IMR-90 (cell line): ENCODE data around the gene ELFN2. TPM values are rescaled to one million over a fixed set of nuclear protein-coding genes. Genes with fewer than 3 reads are reported as not detected.

ENCODE experiments used
- ATAC-seq: fragments of 200-7000 bp; cut with Tn5 transposase; 2 replicates; pipeline ENCODE4 v1.9.1; 2020; ENCODE audit warnings: low read depth, mild to moderate bottlenecking, moderate library complexity
- BruUV-seq: library from RNA; stranded (reverse); fragments of 400-500 nt; replicated peaks from 2 replicates; lab custom pipeline; 2021; lab: Mats Ljungman, UMichigan
- CTCF ChIA-PET: fragments of 300-600 bp; formaldehyde crosslinking; extraction: SDS; loops from one replicate; lab custom pipeline; 2021; ENCODE audit warnings: antibody characterized with exemption; lab: Yijun Ruan, JAX
- POLR2A ChIA-PET: fragments of 300-600 bp; sonication (Branson Sonifier 250); formaldehyde crosslinking; loops from one replicate; lab custom pipeline; 2022; ENCODE audit warnings: antibody characterized with exemption; ENCODE audit not compliant: unreplicated experiment; lab: Charles Lee
- DNase-seq: peaks from one replicate; pipeline ENCODE4 v3.0.0; 2013
- H2AFZ ChIP-seq: replicated peaks from 2 replicates; pipeline ENCODE3; 2013; ENCODE audit warnings: low read length, mild to moderate bottlenecking; ENCODE audit not compliant: poor library complexity
- H2AK5ac ChIP-seq: 2 replicates; pipeline ENCODE4 v1.6.1; 2013; ENCODE audit warnings: low read depth, low read length, inconsistent platforms
- H2AK9ac ChIP-seq: replicated peaks from 2 replicates; pipeline ENCODE3; 2013; ENCODE audit warnings: mild to moderate bottlenecking, low read depth, low read length, moderate library complexity; ENCODE audit not compliant: poor library complexity
- H2BK120ac ChIP-seq: 2 replicates; pipeline ENCODE4 v1.6.1; 2013; ENCODE audit warnings: low read depth, low read length, inconsistent platforms
- H2BK15ac ChIP-seq: 3 replicates; pipeline ENCODE4 v1.6.1; 2013; ENCODE audit warnings: low read depth, low read length, inconsistent platforms
- H2BK20ac ChIP-seq: 2 replicates; pipeline ENCODE4 v1.6.1; 2013; ENCODE audit warnings: low read depth, mild to moderate bottlenecking, inconsistent platforms, low read length, moderate library complexity
- H2BK5ac ChIP-seq: 2 replicates; pipeline ENCODE4 v1.6.1; 2013; ENCODE audit warnings: mild to moderate bottlenecking, low read depth, low read length, inconsistent platforms; ENCODE audit not compliant: poor library complexity, severe bottlenecking
- H3K14ac ChIP-seq: replicated peaks from 2 replicates; pipeline ENCODE4 v1.6.1; 2013; ENCODE audit warnings: low read depth, low read length, inconsistent platforms
- H3K18ac ChIP-seq: 2 replicates; pipeline ENCODE4 v1.6.1; 2013; ENCODE audit warnings: low read depth, low read length, control low read depth
- H3K23ac ChIP-seq: 2 replicates; pipeline ENCODE4 v1.6.1; 2013; ENCODE audit warnings: low read depth, low read length, inconsistent platforms
- H3K27ac ChIP-seq: 2 replicates; pipeline ENCODE4 v1.5.1; 2013; ENCODE audit warnings: mild to moderate bottlenecking, control low read depth, low read length; ENCODE audit not compliant: insufficient read depth
- H3K27me3 ChIP-seq: 2 replicates; pipeline ENCODE4 v1.6.1; 2013; ENCODE audit warnings: low read length; ENCODE audit not compliant: control insufficient read depth, insufficient read depth
- H3K36me3 ChIP-seq: 2 replicates; pipeline ENCODE4 v1.6.1; 2013; ENCODE audit warnings: low read length, mixed read lengths; ENCODE audit not compliant: control insufficient read depth, insufficient read depth
- H3K4ac ChIP-seq: 2 replicates; pipeline ENCODE4 v1.6.1; 2013; ENCODE audit warnings: low read depth, low read length, inconsistent platforms
- H3K4me1 ChIP-seq: 2 replicates; pipeline ENCODE4 v1.6.1; 2013; ENCODE audit warnings: low read length, mixed read lengths; ENCODE audit not compliant: control insufficient read depth, insufficient read depth
- H3K4me2 ChIP-seq: 2 replicates; pipeline ENCODE4 v1.6.1; 2013; ENCODE audit warnings: low read depth, mild to moderate bottlenecking, control low read depth, low read length, moderate library complexity
- H3K4me3 ChIP-seq: 2 replicates; pipeline ENCODE4 v1.5.1; 2013; ENCODE audit warnings: low read depth, mild to moderate bottlenecking, control low read depth, low read length, moderate library complexity; ENCODE audit not compliant: insufficient read depth
- H3K56ac ChIP-seq: 2 replicates; pipeline ENCODE4 v1.6.1; 2013; ENCODE audit warnings: low read length, inconsistent platforms; ENCODE audit not compliant: insufficient read depth; ENCODE audit errors: extremely low read depth
- H3K79me1 ChIP-seq, 2 experiments: 2 replicates each; pipeline ENCODE4 v1.6.1; 2013; ENCODE audit warnings: low read length in 2 of 2, inconsistent platforms in 1 of 2, low read depth in 1 of 2
- H3K9ac ChIP-seq: 2 replicates; pipeline ENCODE4 v1.6.1; 2013; ENCODE audit warnings: low read depth, low read length, control low read depth
- H3K9me1 ChIP-seq: 2 replicates; pipeline ENCODE4 v1.6.1; 2013; ENCODE audit warnings: low read length, inconsistent platforms; ENCODE audit not compliant: insufficient read depth
- H3K9me3 ChIP-seq: 2 replicates; pipeline ENCODE4 v1.6.1; 2013; ENCODE audit warnings: low read length; ENCODE audit not compliant: control insufficient read depth, insufficient read depth
- H4K20me1 ChIP-seq: 2 replicates; pipeline ENCODE4 v1.6.1; 2013; ENCODE audit warnings: low read length, inconsistent platforms; ENCODE audit not compliant: insufficient read depth
- H4K5ac ChIP-seq: 2 replicates; pipeline ENCODE4 v1.6.1; 2013; ENCODE audit warnings: mild to moderate bottlenecking, low read depth, low read length, control low read depth
- H4K8ac ChIP-seq, 2 experiments: 2 replicates each; pipeline ENCODE4 v1.6.1; 2013; ENCODE audit warnings: low read depth in 2 of 2, low read length in 2 of 2, control low read depth in 1 of 2, inconsistent platforms in 1 of 2
- H4K91ac ChIP-seq: 2 replicates; pipeline ENCODE4 v1.6.1; 2013; ENCODE audit warnings: low read depth, low read length, inconsistent platforms; ENCODE audit not compliant: insufficient read depth
- BHLHE40 ChIP-seq: fragments of 150-350 bp; IDR thresholded peaks from 2 replicates; pipeline ENCODE4 v1.6.1; 2016; ENCODE audit warnings: mild to moderate bottlenecking, low read depth, low read length
- CEBPB ChIP-seq: IDR thresholded peaks from 2 replicates; pipeline ENCODE4 v1.6.1; 2012; ENCODE audit warnings: low read depth, low read length, improper control_type of control experiment
- CHD1 ChIP-seq: IDR thresholded peaks from 2 replicates; pipeline ENCODE4 v1.6.1; 2012; ENCODE audit warnings: low read depth, low read length, improper control_type of control experiment
- CTCF ChIP-seq: conservative IDR thresholded peaks from 2 replicates; pipeline ENCODE4 v1.5.1; 2012; ENCODE audit warnings: mild to moderate bottlenecking, low read depth, low read length, improper control_type of control experiment
- ELK1 ChIP-seq: fragments of 150-350 bp; IDR thresholded peaks from 2 replicates; pipeline ENCODE4 v1.6.1; 2016; ENCODE audit warnings: low read depth, mild to moderate bottlenecking, low read length, moderate library complexity, borderline replicate concordance
- FOS ChIP-seq: fragments of 150-350 bp; IDR thresholded peaks from 2 replicates; pipeline ENCODE4 v1.6.1; 2016; ENCODE audit warnings: low read depth, low read length
- MAFK ChIP-seq: IDR thresholded peaks from 2 replicates; pipeline ENCODE4 v1.6.1; 2012; ENCODE audit warnings: low read depth, low read length, improper control_type of control experiment
- MAZ ChIP-seq: IDR thresholded peaks from 2 replicates; pipeline ENCODE4 v1.6.1; 2012; ENCODE audit warnings: low read depth, mild to moderate bottlenecking, low read length, improper control_type of control experiment, moderate library complexity, borderline replicate concordance
- MXI1 ChIP-seq: IDR thresholded peaks from 2 replicates; pipeline ENCODE4 v1.6.1; 2012; ENCODE audit warnings: low read depth, mild to moderate bottlenecking, low read length, moderate library complexity, borderline replicate concordance
- POLR2A ChIP-seq: IDR thresholded peaks from 2 replicates; pipeline ENCODE4 v1.6.1; 2012; ENCODE audit warnings: mild to moderate bottlenecking, low read depth, low read length
- RAD21 ChIP-seq: IDR thresholded peaks from 2 replicates; pipeline ENCODE4 v1.6.1; 2012; ENCODE audit warnings: low read length, improper control_type of control experiment
- RCOR1 ChIP-seq: IDR thresholded peaks from 2 replicates; pipeline ENCODE4 v1.6.1; 2012; ENCODE audit warnings: mild to moderate bottlenecking, low read length, improper control_type of control experiment; ENCODE audit not compliant: insufficient replicate concordance
- SMC3 ChIP-seq: fragments of 150-350 bp; IDR thresholded peaks from 2 replicates; pipeline ENCODE4 v1.6.1; 2016; ENCODE audit warnings: low read depth, mild to moderate bottlenecking, antibody characterized with exemption, low read length, moderate library complexity
- WGBS, 2 experiments: methylation state at CpG; one replicate each; pipeline versions ENCODE4 v1.1.5 to v1.1.7; 2013; ENCODE audit warnings: missing lambda C conversion rate in 2 of 2; ENCODE audit not compliant: insufficient read length in 1 of 2; ENCODE audit errors: extremely low coverage in 2 of 2; 5-methylcytosine and 5-hydroxymethylcytosine counted together
- dilution Hi-C: fragments of 300-500 bp; cut with HindIII; formaldehyde crosslinking; loops from one replicate; pipeline ENCODE4 v1.14.3; 2018; ENCODE audit warnings: low sequenced_read_pairs; ENCODE audit not compliant: unreplicated experiment
- in situ Hi-C: fragments of 300-500 bp; cut with MboI; formaldehyde crosslinking; loops from 3 replicates; pipeline ENCODE4 v1.14.3; 2019; ENCODE audit warnings: low sequenced_read_pairs, inconsistent platforms, mixed read lengths
- intact Hi-C: fragments of 100-400 bp; cut with micrococcal nuclease; formaldehyde crosslinking; loops from 2 replicates; pipeline ENCODE4 v1.10.0; 2022
- polyA plus RNA-seq, 3 experiments: library from polyadenylated mRNA; depleted of rRNA; stranded (reverse); fragments of >200 nt; gene quantifications; 2 replicates each; pipeline ENCODE4 v1.2.3, GENCODE V29; 2012; ENCODE audit warnings: low replicate concordance in 1 of 3
- total RNA-seq: library from RNA; depleted of rRNA; stranded (reverse); fragments of >200 nt; gene quantifications from 2 replicates; pipeline ENCODE4 v1.2.3, GENCODE V29; 2012
- TF ChIP-seq, protein P1 (sequence below): fragments of 150-350 bp; IDR thresholded peaks from 2 replicates; pipeline ENCODE4 v1.6.1; 2017; ENCODE audit warnings: mild to moderate bottlenecking, antibody characterized with exemption, low read length, low read depth

Gene ELFN2
- total and polyA plus RNA-seq, 2 of the 4 experiments (the other 2 are of a cell fraction) = 0.72 to 5.0 TPM

DNA sequence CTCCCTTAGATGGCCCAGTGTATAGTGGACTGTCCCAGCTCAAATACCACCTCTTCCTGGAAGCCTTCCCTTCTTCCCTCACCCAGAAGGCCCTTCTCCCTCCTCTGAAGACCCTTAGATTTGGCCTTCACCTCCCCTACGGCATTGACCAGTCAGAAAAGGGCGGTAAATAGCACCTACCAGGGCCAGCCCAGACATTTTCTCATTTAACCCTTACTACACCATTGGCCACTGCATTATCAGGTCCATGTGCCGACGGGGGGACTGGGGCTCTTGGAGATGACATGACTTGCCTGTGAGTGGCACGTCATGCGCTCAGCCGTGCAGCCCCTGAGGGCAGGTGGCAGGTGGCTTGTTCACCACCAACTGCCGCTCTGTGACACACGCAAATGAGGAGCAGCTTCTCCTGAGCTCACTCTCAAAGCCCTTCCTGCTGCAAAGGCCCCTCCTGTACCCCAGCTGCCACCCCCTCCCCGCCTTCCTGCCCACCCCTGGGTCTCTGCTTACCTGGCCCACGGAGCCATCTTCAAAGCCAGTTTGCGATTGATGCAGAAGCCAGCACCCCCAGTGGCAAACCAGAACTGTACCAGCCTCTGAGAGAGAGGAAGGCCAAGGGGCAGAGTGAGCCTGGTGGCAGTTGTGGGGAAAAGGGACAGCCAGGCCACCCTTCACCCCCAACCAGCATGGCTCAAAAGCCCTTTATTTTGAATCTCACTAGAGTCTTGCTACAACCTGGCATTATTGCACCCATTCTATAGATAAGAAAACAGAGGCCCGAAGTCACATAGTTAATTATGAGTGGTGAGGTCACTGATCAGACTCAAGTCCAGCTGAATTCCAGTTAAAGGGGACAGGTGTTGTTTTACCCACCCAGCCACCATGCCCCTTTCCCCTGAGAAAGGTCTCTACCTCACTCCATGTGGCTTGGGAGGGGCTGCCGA lies 49.4 kb upstream of the ELFN2 start:
- Histone ChIP-seq H3K18ac (no peak overlapping the region), H2BK15ac (no peak overlapping the region), H2BK20ac (no peak overlapping the region), H4K91ac (no peak overlapping the region), H3K23ac (no peak overlapping the region), H3K9ac (no peak overlapping the region), H3K4ac (no peak overlapping the region), H3K14ac (no peak overlapping the region), H3K36me3 (no peaks in the 10 kb centered on the region), H3K9me3 (no peaks in the 10 kb centered on the region), H3K4me2 (no peak overlapping the region), H3K4me3 (no peak overlapping the region), H4K20me1 (no peaks in the 10 kb centered on the region; the same call in 1 of the 2 replicates), H2AK9ac (no peak overlapping the region), H3K56ac (no peak overlapping the region), H3K27ac (no peak overlapping the region), H4K5ac (no peak overlapping the region), H3K79me1 (no peaks in the 10 kb centered on the region), H2AK5ac (no peak overlapping the region), H2AFZ (no peak overlapping the region), H4K8ac (no peak overlapping the region), H2BK120ac (no peak overlapping the region), H3K9me1 (no peaks in the 10 kb centered on the region), H3K4me1 (no peaks in the 10 kb centered on the region), H3K27me3 (peaks cover 57% of the 10 kb centered on the region), H2BK5ac (no peak overlapping the region)
- WGBS, 2 experiments = 53% methylated on average over 3 of the region's 14 CpGs; no CpG with 5 or more reads in 1 of the 2 experiments
- intact Hi-C loops (no loop called here), dilution Hi-C loops (no loop called here), in situ Hi-C loops (no loop called here)
- ATAC-seq (no peak), DNase-seq (no peak)
- CTCF ChIA-PET = no interaction called here
- no TSS peak for BruUV-seq
- POLR2A ChIA-PET = no interaction called here
- TF ChIP-seq CHD1 (no peak), CTCF (no peak), CEBPB (no peak), ELK1 (no peak), MAZ (no peak), RCOR1 (no peak), FOS (no peak), RAD21 (no peak), MAFK (no peak), BHLHE40 (no peak), POLR2A (no peak), SMC3 (no peak), MXI1 (no peak)
- TF ChIP-seq, protein P1, sequence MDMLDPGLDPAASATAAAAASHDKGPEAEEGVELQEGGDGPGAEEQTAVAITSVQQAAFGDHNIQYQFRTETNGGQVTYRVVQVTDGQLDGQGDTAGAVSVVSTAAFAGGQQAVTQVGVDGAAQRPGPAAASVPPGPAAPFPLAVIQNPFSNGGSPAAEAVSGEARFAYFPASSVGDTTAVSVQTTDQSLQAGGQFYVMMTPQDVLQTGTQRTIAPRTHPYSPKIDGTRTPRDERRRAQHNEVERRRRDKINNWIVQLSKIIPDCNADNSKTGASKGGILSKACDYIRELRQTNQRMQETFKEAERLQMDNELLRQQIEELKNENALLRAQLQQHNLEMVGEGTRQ = no peak
